ENCODE results near the gene RASA3.

The RASA3 gene

GRCh38 chr13:113970810-113971470 is 161.5 kb downstream of the RASA3 start:
- peak overlapping the region in 1 of 2 donors; percentile 7 for H3K27ac ChIP-seq
- no peak for DNase-seq (ENCODE audit: low spot score)
- TF ChIP-seq CTCF (IDR thresholded peaks at IDR 0.05), result no peak
- no peak overlapping the region for H3K4me3 ChIP-seq

DNA sequence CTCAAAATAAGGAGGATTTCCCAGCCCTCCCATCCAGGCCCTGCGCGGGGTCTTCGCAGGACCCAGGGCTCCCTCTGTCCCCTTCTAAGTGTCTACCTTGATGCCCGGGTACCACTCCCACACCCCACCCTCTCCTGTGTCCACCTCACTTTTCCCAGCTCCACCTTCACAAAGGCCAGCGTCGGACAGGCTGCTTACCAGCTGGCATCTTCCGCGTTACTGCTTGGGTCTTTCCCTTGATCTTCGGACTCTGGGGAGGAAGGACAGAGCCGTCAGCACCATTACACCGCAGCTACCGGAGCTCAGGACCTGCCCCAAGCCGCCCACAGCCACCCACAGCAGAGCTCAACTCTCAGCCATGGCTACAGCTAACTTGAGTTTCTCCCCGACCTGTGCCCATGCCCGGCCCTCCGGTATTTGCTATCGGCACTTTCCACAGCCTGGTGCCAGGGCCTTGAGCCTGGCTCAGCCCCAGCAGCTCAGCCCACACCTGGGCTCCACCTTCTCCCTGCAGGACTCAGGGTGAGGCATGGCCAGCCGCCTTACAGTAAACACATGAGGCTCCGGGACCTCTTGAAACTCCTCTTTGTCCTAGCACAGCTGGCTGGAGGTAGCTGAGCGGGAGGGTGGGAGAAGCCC is 162.3 kb downstream of the RASA3 start:
- H3K27ac ChIP-seq, result no peak overlapping the region
- no peak for DNase-seq (ENCODE audit: low spot score)
- H3K4me3 ChIP-seq, result no peak overlapping the region
- TF ChIP-seq CTCF (IDR thresholded peaks at IDR 0.05), result no peak

- TF ChIP-seq CTCF (IDR thresholded peaks at IDR 0.05), result no peak
- no peak for DNase-seq (ENCODE audit: low spot score)
- no peak overlapping the region for H3K27ac ChIP-seq
- H3K4me3 ChIP-seq, result no peak overlapping the region
Observed at GRCh38 chr13:113969311-113969972, 163.0 kb downstream of the RASA3 start.

- Histone ChIP-seq H3K4me3 (no peak overlapping the region), H3K27ac (no peak overlapping the region)
- no peak for DNase-seq (ENCODE audit: low spot score)
- TF ChIP-seq CTCF (IDR thresholded peaks at IDR 0.05), result no peak
Observed at GRCh38 chr13:113968463-113969310, 163.7 kb downstream of the RASA3 start.

- TF ChIP-seq CTCF (IDR thresholded peaks at IDR 0.05), result no peak
- no peak for DNase-seq (ENCODE audit: low spot score)
Observed at GRCh38 chr13:113967729-113968462, 164.5 kb downstream of the RASA3 start.

GRCh38 chr13:113967206-113967720 is 165.2 kb downstream of the RASA3 start:
- no peak overlapping the region for H3K4me3 ChIP-seq
- TF ChIP-seq CTCF (IDR thresholded peaks at IDR 0.05), result no peak
- no peak for DNase-seq (ENCODE audit: low spot score)

More at GRCh38 chr13:113967729-113968462, 164.5 kb downstream of the RASA3 start:
- no peak overlapping the region for H3K4me3 ChIP-seq
- no peak overlapping the region for H3K27ac ChIP-seq

More at GRCh38 chr13:113967206-113967720, 165.2 kb downstream of the RASA3 start:
- no peak overlapping the region for H3K27ac ChIP-seq
